GM12872 (cell line): ENCODE data around the gene PCBP1.
A peak's percentile ranks its signal among the peaks of the same experiment; 100 is the strongest.

Experiments used
- TF ChIP-seq, protein P1 (sequence below): IDR thresholded peaks from 3 replicates; pipeline ENCODE4 v1.5.1; 2011; ENCODE audit warnings: low read depth, mild to moderate bottlenecking, low read length, moderate library complexity; ENCODE audit not compliant: insufficient read depth

The PCBP1 gene

DNA sequence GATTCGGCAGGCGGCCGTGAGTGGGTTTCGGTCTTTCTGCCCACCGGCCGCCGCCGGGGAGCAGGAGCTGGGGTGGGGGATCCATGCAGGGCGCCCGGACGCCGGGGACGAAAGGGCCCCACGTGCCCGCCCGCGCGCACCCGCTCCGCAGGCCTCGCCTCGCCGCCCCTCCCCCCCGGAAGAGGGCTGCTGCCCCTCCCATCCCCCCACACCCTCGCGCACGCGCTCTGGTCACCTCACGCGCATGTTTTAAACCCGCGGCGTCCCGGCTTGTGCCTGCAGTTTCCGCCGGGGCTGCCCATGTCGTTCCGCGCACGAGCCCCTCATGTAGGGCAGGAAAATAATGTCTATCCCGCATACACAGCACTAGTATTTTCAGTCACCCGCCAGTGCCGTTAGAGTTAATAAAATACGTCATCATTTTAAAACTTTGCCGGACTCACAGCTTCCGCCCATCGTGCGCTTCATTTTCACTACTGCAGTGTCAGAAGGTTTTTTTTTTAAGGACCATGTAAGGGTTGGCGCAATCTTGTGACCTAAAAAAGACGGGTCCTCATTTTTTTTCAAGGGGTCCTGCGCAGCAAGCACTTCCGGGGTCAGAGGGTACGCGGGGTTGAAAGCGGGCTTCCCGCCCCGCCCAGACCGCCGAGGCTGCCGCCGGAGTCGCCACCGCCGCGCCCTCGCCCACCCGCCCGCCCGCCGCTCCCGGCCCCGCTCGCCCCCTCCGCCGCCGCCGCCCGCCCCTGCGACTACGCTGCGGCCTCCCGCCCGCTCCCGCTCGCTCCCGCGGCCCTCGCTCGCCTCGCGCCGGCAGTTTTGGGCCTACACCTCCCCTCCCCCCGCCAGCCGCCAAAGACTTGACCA lies at the start of gene PCBP1:
Gene PCBP1 (plus strand): TSS at position 640 of the 864 bp plus-strand sequence. CDS start 267 bp downstream, outside the sequence.
- TF ChIP-seq, protein P1, sequence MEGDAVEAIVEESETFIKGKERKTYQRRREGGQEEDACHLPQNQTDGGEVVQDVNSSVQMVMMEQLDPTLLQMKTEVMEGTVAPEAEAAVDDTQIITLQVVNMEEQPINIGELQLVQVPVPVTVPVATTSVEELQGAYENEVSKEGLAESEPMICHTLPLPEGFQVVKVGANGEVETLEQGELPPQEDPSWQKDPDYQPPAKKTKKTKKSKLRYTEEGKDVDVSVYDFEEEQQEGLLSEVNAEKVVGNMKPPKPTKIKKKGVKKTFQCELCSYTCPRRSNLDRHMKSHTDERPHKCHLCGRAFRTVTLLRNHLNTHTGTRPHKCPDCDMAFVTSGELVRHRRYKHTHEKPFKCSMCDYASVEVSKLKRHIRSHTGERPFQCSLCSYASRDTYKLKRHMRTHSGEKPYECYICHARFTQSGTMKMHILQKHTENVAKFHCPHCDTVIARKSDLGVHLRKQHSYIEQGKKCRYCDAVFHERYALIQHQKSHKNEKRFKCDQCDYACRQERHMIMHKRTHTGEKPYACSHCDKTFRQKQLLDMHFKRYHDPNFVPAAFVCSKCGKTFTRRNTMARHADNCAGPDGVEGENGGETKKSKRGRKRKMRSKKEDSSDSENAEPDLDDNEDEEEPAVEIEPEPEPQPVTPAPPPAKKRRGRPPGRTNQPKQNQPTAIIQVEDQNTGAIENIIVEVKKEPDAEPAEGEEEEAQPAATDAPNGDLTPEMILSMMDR = no peak

DNA sequence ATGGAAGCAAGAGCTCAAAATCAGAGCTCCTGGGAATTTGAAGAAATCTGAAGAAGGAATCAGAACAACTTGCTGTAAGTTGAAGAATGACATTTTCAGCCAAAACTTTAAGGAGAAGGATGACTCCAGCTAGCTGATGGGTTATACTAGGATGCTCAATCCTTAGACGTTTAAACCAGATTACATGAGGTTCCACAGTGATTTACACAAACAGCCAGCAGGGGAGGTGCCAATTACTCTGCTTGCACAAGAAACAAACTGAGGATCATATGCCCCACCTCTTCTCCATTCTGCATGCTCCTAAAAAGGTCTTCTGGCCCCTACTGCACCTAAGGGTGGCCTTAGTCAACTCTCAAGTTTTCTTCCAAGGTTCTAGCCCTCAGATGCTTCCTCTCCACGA lies 47.9 kb upstream of the PCBP1 start:
- TF ChIP-seq, protein P1 = peak; percentile 20; the same call in 1 of the 3 replicates

DNA sequence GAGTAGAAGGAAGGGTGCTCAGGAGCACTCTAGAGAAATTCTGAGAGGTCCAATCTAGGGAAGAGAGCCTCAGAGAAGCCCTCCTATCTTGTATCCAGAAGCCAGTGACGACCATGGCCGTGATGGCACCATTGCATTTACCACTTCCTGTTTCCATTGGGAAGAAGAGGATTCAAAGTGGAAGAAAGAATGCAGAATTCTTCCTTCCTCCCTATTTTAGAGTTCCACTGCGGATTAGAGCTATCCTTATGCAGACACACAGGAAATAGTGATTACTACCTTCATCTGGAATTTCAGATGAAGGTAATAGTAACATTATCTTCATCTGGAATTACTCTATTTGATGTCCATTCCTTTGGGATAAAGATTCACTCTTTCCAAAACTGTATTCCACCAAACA lies 45.6 kb upstream of the PCBP1 start:
- TF ChIP-seq, protein P1 = no peak

DNA sequence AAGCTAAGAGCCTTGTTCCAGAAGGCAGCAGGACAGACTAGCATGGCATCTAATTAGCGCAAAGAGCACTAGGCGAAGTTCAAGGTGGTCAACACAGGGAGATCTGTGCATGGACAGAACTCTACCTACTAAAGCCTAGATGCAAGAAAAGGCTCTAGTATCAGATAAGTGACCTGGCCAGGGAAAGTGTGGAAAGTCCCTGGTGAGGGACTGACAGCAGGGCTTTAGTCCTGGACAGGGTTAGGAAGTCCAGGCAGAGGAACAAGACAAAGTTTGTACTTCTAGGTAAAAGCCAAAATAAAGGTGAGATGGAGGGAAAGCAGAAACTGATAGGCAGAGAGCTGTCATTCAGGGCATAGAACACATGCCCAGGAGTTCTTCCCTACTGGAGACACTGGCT lies 45.0 kb upstream of the PCBP1 start:
- TF ChIP-seq, protein P1 = no peak

DNA sequence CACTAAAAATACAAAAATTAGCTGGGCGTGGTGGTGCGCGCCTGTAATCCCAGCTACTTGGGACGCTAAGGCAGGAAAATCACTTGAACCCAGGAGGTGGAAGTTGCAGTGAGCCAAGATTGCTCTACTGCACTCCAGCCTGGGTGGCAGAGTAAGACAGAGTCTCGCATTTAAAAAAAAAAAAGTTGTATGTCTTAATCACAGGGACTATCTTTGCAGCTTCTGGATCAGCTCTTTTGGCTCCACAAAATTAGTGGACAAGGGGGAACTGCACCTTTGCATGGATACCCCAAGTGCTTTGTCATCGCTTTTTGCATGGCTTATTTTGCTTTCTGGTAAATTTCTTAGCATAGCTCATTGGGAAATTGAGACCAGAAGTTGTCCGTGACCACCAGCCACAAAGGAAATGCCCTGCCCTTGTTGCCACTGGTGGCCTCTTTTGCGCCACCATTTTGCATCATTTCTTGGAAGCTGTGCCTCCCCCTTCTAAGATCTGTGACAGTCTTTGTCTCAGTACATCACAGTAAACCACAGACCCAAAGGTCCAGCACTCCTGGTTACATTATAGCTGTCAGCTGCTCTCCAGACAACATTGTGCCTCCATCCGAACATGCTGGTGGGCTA lies 43.9 kb upstream of the PCBP1 start:
- TF ChIP-seq, protein P1 = no peak

DNA sequence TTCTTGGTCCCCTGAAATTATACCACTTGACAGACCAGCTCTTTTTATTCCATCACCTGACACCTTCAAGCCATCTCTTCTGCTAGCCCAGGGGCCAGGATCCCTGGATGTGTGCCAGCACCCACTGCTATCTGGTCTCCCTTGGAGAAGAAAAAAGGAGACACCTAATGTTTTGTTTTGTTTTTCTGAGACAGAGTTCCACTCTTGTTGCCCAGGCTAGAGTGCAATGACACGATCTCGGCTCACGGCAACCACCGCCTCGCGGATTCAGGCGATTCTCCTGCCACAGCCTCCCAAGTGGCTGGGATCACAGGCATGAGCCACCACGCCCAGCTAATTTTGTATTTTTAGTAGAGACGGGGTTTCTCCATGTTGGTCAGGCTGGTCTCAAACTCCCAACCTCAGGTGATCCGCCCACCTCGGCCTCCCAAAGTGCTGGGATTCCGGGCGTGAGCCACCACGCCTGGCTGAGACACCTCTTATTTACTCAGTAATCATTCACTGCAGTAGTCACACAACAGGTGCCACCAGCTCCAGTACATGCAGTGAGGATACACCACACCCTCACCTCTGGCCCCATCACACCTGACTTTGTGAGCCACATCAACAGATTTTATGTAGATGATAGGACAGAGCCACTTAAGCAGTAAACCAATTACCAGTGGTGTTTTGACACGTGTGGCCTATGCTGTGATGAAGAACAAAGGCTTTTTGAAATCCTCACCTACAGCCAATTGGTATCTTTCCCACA lies 42.8 kb upstream of the PCBP1 start:
- TF ChIP-seq, protein P1 = no peak

DNA sequence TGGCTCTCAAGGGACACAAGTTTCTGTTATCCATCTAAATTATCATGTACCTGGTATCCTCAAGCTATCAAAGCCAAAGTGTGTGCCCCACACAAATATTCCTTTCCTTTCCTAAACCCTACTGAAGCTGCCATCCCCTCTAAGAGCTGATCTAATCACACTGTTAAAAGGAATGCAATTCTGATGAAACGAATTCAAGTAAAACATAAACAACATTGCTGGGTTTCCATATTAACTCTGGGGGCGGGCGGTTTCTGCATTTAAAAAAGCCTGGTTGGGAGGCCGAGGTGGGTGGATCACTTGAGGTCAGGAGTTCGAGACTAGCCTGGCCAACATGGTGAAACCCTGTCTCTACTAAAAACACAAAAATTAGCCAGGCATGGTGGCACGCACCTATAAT lies 41.9 kb upstream of the PCBP1 start:
- TF ChIP-seq, protein P1 = no peak
